Measurements from ENCODE around the gene DNAH17. TPM values are rescaled to one million over a fixed set of nuclear protein-coding genes. Genes with fewer than 3 reads are reported as not detected.

The DNAH17 gene
- total RNA-seq, 2 experiments from 2014 or later, result 0.26 to 0.33 TPM

DNA sequence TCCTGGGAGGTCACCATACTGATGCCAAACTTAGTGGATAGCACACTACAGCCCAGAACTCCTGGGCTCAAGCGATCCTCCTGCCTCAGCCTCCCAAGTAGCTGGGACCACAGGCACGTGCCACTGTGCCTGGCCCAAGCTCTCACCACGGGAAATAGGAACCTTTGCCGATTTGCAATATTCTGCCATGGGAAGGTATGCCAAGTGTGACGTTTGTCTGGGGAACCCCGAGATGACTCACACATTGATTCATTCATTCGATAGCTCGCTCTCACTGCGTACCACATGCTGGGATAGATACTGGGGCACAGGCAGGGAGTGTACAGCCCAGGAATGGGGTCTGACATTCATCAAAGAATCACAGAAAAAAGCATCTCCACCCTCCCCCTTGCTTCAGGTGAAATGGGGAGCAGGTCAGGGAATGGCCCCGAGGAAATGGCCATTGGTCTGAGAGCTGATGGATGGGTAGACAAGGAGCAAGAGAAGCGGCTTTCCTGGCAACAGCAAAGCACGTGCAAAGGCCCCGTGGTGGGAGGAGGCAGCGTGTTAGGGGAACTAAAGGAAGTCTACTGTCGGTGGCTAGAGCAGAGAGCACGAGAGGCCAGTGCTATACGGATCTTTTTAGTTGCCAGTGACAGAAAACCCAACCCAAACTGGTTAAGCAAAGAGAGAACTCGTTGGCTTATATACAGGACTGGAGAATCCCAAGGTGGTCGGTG, 44.1 kb downstream of the DNAH17 start:
- Mint-ChIP-seq H3K4me3 (no peak overlapping the region), H3K36me3 (no peaks in the 10 kb centered on the region), H3K27me3 (no peaks in the 10 kb centered on the region), H3K27ac (no peak overlapping the region), H3K4me1 (peaks cover 18% of the 10 kb centered on the region), H3K9me3 (no peaks in the 10 kb centered on the region)
- DNase-seq, result no peak

- Mint-ChIP-seq H3K27ac (no peak overlapping the region), H3K27me3 (no peaks in the 10 kb centered on the region), H3K36me3 (no peaks in the 10 kb centered on the region), H3K4me3 (no peak overlapping the region), H3K4me1 (peaks cover 18% of the 10 kb centered on the region), H3K9me3 (no peaks in the 10 kb centered on the region)
- DNase-seq, result no peak
Measured at GRCh38 chr17:78532311-78532710, 44.9 kb downstream of the DNAH17 start.

DNA sequence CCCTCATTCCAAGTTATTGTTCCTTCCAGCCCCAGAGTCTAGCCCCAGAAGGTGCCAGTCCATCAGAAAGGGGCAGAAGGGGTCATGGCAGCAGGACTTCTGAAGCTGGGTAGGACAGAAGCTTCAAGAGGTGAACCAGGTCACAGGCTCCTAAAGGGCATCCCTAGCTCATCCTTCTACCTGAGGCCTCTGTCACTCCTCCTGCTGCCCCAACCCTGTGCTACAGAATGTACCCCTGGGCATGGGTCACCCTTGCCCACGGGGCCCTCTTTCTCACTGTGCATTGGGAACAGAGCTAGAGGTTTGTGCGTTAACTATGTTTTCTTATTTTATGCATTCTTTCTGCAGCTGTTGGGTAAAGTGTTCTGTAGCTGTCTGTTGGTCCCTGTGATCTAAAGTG, 46.5 kb downstream of the DNAH17 start:
- H3K9me3 Mint-ChIP-seq, result no peaks in the 10 kb centered on the region
- no peak for DNase-seq
- H3K27ac Mint-ChIP-seq, result no peak overlapping the region
- no peaks in the 10 kb centered on the region for H3K36me3 Mint-ChIP-seq
- peaks cover 16% of the 10 kb centered on the region for H3K4me1 Mint-ChIP-seq
- no peaks in the 10 kb centered on the region for H3K27me3 Mint-ChIP-seq
- no peak overlapping the region for H3K4me3 Mint-ChIP-seq

DNA sequence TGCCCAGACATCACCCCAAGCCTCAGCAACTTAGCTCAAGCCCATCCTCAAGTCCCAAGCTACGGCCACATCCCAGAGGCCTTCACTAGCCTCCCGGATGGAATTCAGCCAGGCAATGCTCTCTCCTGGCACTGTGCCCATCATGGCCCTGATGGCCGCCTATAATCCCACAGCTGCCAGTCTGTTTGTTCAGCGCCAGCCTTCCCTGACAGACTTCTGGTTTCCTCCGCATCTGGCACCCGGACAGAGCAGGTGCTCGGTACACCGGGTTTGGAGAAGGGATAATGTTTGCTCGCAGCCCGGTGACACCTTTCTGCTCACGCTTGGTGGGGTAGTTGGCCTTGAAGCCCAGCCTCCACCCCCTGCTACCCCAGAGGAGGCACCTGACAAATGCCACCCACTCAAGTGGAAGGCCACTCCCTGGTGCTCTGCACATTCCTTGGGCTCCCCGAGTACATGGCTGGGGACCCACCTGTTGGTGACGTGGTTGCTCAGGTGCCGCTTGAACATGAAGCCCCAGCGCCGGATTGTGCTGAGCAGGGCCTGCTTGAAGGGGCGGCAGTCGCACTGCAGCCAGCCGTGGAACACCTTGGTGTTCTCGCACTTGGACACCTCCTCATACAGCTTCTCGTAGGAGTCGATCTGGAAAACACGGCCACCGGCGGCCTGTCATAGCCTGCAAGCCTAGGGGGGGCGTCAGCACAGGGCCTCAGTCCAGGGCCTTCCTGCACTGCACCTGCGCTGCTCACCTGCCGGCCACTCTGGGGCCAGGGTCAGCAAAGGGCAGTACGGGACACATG, 47.1 kb downstream of the DNAH17 start:
- Mint-ChIP-seq H3K9me3 (no peaks in the 10 kb centered on the region), H3K36me3 (no peaks in the 10 kb centered on the region), H3K27me3 (no peaks in the 10 kb centered on the region), H3K4me3 (no peak overlapping the region), H3K4me1 (peaks cover 10% of the 10 kb centered on the region), H3K27ac (no peak overlapping the region)
- DNase-seq, result no peak

DNA sequence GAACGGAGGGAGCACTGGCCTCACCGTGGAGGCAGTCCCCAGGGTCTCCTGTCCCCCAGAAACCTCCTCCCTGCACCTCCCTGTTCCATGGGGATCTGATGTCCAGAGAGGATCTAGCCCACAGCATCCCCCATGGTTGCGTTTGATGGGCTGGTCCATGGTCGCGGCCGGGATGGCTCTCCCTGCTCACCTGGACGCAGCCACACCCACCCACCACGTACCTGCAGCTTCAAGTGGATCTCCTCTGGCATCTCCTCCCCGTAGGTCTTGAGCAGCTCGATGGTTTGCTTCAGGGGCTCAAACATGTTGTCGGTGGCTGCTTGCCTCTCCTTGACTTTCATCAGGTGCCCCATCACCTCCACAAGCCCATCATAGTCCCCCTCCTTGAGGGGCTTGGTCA, 47.9 kb downstream of the DNAH17 start:
- no peak for DNase-seq
- H3K4me3 Mint-ChIP-seq, result no peak overlapping the region
- H3K4me1 Mint-ChIP-seq, result peaks cover 5% of the 10 kb centered on the region
- no peak overlapping the region for H3K27ac Mint-ChIP-seq
- H3K36me3 Mint-ChIP-seq, result no peaks in the 10 kb centered on the region
- H3K9me3 Mint-ChIP-seq, result no peaks in the 10 kb centered on the region
- H3K27me3 Mint-ChIP-seq, result no peaks in the 10 kb centered on the region

DNA sequence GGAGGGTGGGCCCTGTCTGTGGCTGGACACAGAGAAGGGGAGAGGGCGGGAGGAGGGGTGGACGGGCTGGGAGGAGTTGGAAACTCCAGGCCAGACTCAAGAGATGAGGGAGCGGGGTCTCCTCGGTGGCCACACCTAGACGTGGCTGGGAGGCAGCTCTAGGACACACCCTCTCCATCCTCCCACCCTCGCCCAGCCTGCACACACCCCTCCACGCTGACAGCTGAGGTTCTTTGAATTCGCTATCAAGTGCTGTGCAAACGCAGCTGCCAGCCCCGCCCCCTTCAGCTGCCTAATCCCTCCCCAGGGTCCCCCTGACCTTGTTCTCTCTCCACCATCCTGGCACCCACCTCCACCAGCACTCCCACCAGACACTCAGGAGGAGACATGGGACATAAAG, 48.7 kb downstream of the DNAH17 start:
- DNase-seq, result no peak
- Mint-ChIP-seq H3K27ac (no peak overlapping the region), H3K27me3 (no peaks in the 10 kb centered on the region), H3K4me1 (peaks cover 5% of the 10 kb centered on the region), H3K36me3 (no peaks in the 10 kb centered on the region), H3K9me3 (no peaks in the 10 kb centered on the region), H3K4me3 (no peak overlapping the region)

DNA sequence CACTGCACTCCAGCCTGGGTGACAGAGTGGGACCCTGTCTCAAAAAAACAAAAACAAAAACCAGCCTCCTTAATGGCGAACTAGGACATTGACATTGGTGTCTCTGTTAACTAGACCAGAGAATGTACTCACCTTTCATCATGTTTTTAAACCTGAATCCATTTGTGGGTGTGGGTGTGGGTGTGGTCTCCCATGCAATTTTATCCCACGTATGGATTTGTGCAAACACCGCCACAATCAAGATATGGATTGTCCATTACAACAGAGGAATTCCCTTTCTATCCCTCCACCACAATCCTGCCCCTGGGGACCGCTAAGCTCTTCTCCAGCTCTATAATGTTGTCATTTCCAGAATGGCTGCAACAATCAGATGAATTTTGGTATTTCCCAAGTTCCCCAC, 49.9 kb downstream of the DNAH17 start:
- Mint-ChIP-seq H3K27me3 (no peaks in the 10 kb centered on the region), H3K27ac (no peak overlapping the region), H3K36me3 (no peaks in the 10 kb centered on the region), H3K4me1 (peaks cover 1% of the 10 kb centered on the region), H3K4me3 (no peak overlapping the region), H3K9me3 (no peaks in the 10 kb centered on the region)
- no peak for DNase-seq

GRCh38 chr17:78526231-78527025, 50.8 kb downstream of the DNAH17 start:
- H3K36me3 Mint-ChIP-seq, result no peaks in the 10 kb centered on the region
- H3K27ac Mint-ChIP-seq, result no peak overlapping the region
- no peaks in the 10 kb centered on the region for H3K9me3 Mint-ChIP-seq
- no peak overlapping the region for H3K4me3 Mint-ChIP-seq
- no peaks in the 10 kb centered on the region for H3K27me3 Mint-ChIP-seq
- H3K4me1 Mint-ChIP-seq, result peaks cover 1% of the 10 kb centered on the region
- no peak for DNase-seq

- H3K4me3 Mint-ChIP-seq, result no peak overlapping the region
- no peak for DNase-seq
- H3K9me3 Mint-ChIP-seq, result no peaks in the 10 kb centered on the region
Measured at GRCh38 chr17:78525511-78526160, 51.6 kb downstream of the DNAH17 start.

GRCh38 chr17:78524870-78525510, 52.2 kb downstream of the DNAH17 start:
- H3K4me3 Mint-ChIP-seq, result no peak overlapping the region
- H3K9me3 Mint-ChIP-seq, result no peaks in the 10 kb centered on the region
- no peak for DNase-seq
- H3K27ac Mint-ChIP-seq, result no peak overlapping the region
- H3K4me1 Mint-ChIP-seq, result peaks cover 1% of the 10 kb centered on the region
- no peaks in the 10 kb centered on the region for H3K36me3 Mint-ChIP-seq
- H3K27me3 Mint-ChIP-seq, result peaks cover 3% of the 10 kb centered on the region

More at GRCh38 chr17:78525511-78526160, 51.6 kb downstream of the DNAH17 start:
- Mint-ChIP-seq H3K27ac (no peak overlapping the region), H3K36me3 (no peaks in the 10 kb centered on the region), H3K4me1 (peaks cover 1% of the 10 kb centered on the region), H3K27me3 (peaks cover 3% of the 10 kb centered on the region)

DNA sequence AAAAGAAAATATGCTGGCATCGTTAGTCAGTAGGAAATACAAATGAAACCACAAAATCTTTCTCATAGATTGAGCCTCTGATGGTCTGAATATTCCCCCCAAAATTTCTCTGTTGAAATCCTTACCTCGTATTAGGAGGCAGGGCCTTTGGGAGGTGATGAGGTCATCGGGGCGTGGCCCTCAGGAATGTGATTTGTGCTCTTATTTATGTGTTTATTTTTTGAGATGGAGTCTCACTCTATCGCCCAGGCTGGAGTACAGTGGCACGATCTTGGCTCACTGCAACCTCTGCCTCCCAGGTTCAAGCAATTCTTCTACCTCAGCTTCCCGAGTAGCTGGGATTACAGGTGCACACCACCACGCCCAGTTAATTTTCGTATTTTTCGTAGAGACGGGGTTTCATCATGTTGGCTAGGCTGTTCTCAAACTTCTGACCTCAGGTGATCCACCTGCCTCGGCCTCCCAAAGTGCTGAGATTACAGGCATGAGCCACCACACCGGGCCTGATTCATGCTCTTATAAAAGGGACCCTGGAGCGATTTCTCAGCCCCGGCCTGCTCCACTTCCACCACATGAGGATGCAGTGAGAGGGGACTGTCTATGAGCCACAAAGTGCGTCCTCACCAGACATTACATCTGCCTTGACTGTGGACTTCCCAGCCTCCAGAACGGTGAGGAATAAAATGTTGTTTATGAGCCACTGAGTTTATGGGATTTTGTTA, 53.1 kb downstream of the DNAH17 start:
- no peak for DNase-seq
- Mint-ChIP-seq H3K4me1 (peaks cover 1% of the 10 kb centered on the region), H3K36me3 (no peaks in the 10 kb centered on the region), H3K27ac (no peak overlapping the region), H3K4me3 (no peak overlapping the region), H3K27me3 (peaks cover 3% of the 10 kb centered on the region), H3K9me3 (no peaks in the 10 kb centered on the region)

DNA sequence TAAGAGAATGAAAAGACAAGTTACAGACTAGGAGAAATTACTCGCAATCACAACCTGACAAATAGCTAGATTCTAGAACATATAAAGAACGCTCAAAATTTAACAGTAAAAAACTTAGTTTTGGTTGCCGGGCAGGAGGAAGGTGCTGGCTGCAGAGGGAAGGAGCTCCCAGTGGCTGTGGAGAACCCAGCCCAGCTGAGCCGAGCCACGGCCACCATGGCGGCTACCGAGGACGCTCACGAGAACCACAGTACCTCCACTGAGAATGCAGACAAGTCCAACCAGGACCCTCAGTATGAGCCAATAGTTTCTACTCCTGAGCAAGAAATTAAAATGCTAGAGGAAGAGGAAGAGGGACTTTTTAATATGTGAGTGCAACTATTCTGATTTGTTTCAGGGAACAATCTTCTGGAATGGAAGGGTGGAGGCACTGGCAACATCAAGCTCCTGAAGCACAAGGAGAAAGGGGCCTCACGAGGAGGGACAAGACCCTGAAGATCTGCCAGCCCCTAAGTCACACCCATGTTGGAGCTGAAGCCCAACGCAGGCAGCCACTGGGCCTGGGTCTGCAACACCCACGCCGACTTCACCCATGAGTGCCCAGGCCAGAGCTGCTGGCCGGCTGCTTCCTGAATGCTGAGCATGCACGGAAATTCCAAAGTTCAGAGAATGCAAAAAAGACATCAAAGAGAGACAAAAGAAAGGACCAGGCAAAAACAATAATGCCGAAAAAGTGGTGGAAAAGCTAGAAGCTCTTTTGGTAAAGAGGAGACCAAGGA, 55.0 kb downstream of the DNAH17 start:
- Mint-ChIP-seq H3K36me3 (no peaks in the 10 kb centered on the region), H3K27me3 (peaks cover 3% of the 10 kb centered on the region), H3K9me3 (no peaks in the 10 kb centered on the region), H3K4me3 (no peak overlapping the region), H3K4me1 (no peaks in the 10 kb centered on the region), H3K27ac (no peak overlapping the region)
- no peak for DNase-seq

GRCh38 chr17:78517421-78517820, 59.8 kb downstream of the DNAH17 start:
- H3K36me3 Mint-ChIP-seq, result no peaks in the 10 kb centered on the region
- H3K27ac Mint-ChIP-seq, result no peak overlapping the region
- no peak for DNase-seq
- H3K9me3 Mint-ChIP-seq, result no peaks in the 10 kb centered on the region
- H3K4me1 Mint-ChIP-seq, result no peaks in the 10 kb centered on the region
- peaks cover 3% of the 10 kb centered on the region for H3K27me3 Mint-ChIP-seq
- no peak overlapping the region for H3K4me3 Mint-ChIP-seq
